ENCODE measurements around the gene CDH23.
A peak's percentile ranks its signal among the peaks of the same experiment; 100 is the strongest.

CDH23 gene

GRCh38 chr10:71837098-71837827 is 440.5 kb downstream of the CDH23 start:
- Mint-ChIP-seq H3K27me3 (ENCODE audit: low read depth, poor library complexity) (no peaks in the 10 kb centered on the region), H3K4me1 (peaks cover 63% of the 10 kb centered on the region), H3K9me3 (no peaks in the 10 kb centered on the region), H3K36me3 (ENCODE audit: low read depth) (peaks cover 10% of the 10 kb centered on the region), H3K4me3 (peak overlapping the region; percentile 57), H3K27ac (peak overlapping the region; percentile 95)
- TF ChIP-seq CTCF (IDR thresholded peaks at IDR 0.05): peak; percentile 41
- peak; percentile 23 for DNase-seq

GRCh38 chr10:71838264-71839211 is 441.8 kb downstream of the CDH23 start:
- no peaks in the 10 kb centered on the region for H3K27me3 Mint-ChIP-seq (ENCODE audit: low read depth, poor library complexity)
- no peaks in the 10 kb centered on the region for H3K9me3 Mint-ChIP-seq
- no peak for TF ChIP-seq CTCF (IDR thresholded peaks at IDR 0.05)
- peaks cover 9% of the 10 kb centered on the region for H3K36me3 Mint-ChIP-seq (ENCODE audit: low read depth)
- DNase-seq: no peak
- H3K4me1 Mint-ChIP-seq: peaks cover 75% of the 10 kb centered on the region
- H3K4me3 Mint-ChIP-seq: peak overlapping the region; percentile 9
- peak overlapping the region; percentile 49 for H3K27ac Mint-ChIP-seq

- peak overlapping the region; percentile 15 for H3K4me3 Mint-ChIP-seq
- H3K27me3 Mint-ChIP-seq (ENCODE audit: low read depth, poor library complexity): no peaks in the 10 kb centered on the region
- no peak for TF ChIP-seq CTCF (IDR thresholded peaks at IDR 0.05)
- peaks cover 72% of the 10 kb centered on the region for H3K4me1 Mint-ChIP-seq
- peaks cover 8% of the 10 kb centered on the region for H3K36me3 Mint-ChIP-seq (ENCODE audit: low read depth)
- peak; percentile 95 for DNase-seq
- H3K27ac Mint-ChIP-seq: peak overlapping the region; percentile 52
- H3K9me3 Mint-ChIP-seq: no peaks in the 10 kb centered on the region
Measured at GRCh38 chr10:71840177-71840957, 443.6 kb downstream of the CDH23 start.

GRCh38 chr10:71840958-71841335 is 444.2 kb downstream of the CDH23 start:
- no peak for TF ChIP-seq CTCF (IDR thresholded peaks at IDR 0.05)
- peak overlapping the region; percentile 52 for H3K27ac Mint-ChIP-seq
- peaks cover 67% of the 10 kb centered on the region for H3K4me1 Mint-ChIP-seq
- peaks cover 14% of the 10 kb centered on the region for H3K36me3 Mint-ChIP-seq (ENCODE audit: low read depth)
- H3K27me3 Mint-ChIP-seq (ENCODE audit: low read depth, poor library complexity): no peaks in the 10 kb centered on the region
- H3K4me3 Mint-ChIP-seq: no peak overlapping the region
- no peaks in the 10 kb centered on the region for H3K9me3 Mint-ChIP-seq
- no peak for DNase-seq

- no peak for TF ChIP-seq CTCF (IDR thresholded peaks at IDR 0.05)
- Mint-ChIP-seq H3K27ac (no peak overlapping the region), H3K36me3 (ENCODE audit: low read depth) (peaks cover 19% of the 10 kb centered on the region), H3K27me3 (ENCODE audit: low read depth, poor library complexity) (no peaks in the 10 kb centered on the region), H3K4me1 (peaks cover 54% of the 10 kb centered on the region), H3K9me3 (no peaks in the 10 kb centered on the region), H3K4me3 (no peak overlapping the region)
- no peak for DNase-seq
Measured at GRCh38 chr10:71842422-71842821, 445.7 kb downstream of the CDH23 start.
